DOHH2 (cell line): ENCODE results near the gene BRDT.

Source experiments
- CTCF ChIP-seq: fragments of 200-600 bp; sonication (generic); IDR thresholded peaks from one replicate; pipeline ENCODE4 v1.5.1; 2014; ENCODE audit warnings: antibody characterized with exemption, mild to moderate bottlenecking, low read depth, low read length; ENCODE audit not compliant: poor library complexity, severe bottlenecking
- EZH2phosphoT487 ChIP-seq: fragments of 200-600 bp; sonication (generic); IDR thresholded peaks from 2 replicates; pipeline ENCODE4 v1.6.1; 2017; ENCODE audit warnings: borderline replicate concordance, mild to moderate bottlenecking, antibody characterized with exemption, low read length, moderate library complexity, mixed read lengths

GRCh38 chr1:92030656-92031107 lies 81.5 kb downstream of the BRDT start:
- TF ChIP-seq CTCF (no peak), EZH2phosphoT487 (no peak)
